ENCODE data around the gene CAPZA1.
A peak's percentile ranks its signal among the peaks of the same experiment; 100 is the strongest.

The CAPZA1 gene

DNA sequence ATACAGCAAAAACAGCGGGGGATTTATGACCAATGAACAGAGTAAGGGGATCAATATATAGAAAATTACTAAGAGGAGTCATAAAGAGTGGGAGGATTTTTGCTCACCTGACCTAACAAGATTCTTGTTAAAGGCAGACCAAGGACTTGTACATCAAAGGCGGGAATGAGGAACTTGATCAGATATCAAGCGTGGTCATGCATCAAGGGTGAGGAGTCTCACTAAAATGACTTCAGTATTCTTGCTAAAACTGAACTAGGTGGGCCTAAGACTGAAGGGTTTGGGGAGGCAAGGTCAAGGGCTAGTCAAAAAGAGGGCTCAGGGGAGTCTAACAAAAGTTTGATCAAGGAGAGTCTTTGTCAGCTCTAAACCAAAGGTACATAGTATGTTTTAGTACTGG is 56.9 kb downstream of the CAPZA1 start:
- no peak for DNase-seq (ENCODE audit: low read depth)

DNA sequence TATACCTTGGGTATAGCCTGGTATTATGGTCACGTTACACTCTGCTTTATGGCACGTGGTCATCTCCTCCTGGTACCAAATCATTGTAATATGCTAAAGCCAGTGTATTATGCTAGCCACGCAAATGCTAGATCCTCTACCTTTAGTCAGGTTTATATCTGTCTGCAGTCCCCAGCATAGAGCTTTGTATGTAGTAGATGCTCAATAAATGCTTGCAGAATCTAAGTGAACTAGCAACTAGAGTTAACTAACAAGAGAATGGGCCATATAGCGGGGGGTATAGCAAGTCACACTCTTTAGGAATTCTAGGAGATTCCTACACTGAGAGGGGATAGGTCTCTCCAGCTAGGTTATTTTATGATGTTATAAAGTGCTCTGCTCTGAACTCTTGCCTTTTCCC is 57.9 kb downstream of the CAPZA1 start:
- no peak for DNase-seq (ENCODE audit: low read depth)

DNA sequence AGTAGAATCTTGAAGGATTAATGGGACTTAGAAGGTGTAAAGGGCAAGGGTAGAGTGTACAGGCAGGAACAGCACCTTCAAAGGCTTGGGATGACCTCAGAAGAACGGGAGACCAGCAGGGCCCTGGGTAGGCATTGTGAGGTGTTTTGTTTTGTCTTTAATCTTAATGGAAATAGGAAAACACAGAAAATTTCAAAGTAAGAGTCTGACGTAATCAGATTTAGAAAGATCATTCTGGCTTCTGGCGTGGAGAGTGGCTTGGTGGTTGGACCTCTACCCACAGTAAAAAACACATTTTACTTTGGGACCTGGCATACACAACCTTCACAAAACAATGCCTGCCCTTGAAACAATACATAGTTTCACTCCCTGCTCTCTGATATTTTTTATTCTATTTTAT is 59.0 kb downstream of the CAPZA1 start:
- DNase-seq (ENCODE audit: low read depth): no peak

DNA sequence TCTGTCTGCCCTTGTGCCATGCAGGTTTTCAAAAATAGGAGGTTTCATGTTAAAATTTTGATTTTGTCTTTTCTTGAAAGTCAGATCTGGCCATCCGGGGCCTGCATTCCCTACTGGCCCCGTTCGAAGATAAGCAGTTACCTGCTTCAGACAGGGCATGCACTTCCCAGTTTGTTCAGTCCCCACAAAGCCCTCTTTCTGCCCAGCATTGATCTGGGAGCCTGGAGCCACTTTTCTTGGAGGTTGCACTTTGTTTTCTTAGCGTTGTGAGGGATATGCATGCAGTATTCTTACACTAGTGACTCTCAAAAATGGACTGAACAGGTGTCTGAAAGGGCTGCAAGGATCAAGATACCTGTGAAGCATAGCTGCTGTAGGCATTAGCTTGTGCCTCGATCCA is 66.3 kb downstream of the CAPZA1 start:
- DNase-seq (ENCODE audit: low read depth): no peak

DNA sequence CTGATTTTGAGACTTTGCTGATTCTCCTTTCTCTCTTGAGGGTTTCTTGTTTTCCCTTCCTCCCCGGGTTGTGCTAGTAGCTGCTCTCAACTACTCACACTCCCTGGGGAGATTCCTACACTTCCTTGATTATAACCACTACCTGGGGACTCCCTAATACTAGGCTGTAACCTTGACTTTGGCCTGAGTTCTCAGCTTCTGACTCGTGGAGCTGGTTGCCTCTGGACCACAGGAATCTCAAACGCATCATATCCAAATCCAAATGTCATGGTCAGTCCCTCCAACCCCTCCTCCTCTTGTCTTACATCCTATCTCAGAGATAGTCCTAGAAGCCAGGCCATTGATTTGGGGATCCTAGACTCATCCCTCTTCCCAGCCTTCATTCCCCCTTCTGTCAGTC is 66.8 kb downstream of the CAPZA1 start:
- DNase-seq (ENCODE audit: low read depth): no peak

DNA sequence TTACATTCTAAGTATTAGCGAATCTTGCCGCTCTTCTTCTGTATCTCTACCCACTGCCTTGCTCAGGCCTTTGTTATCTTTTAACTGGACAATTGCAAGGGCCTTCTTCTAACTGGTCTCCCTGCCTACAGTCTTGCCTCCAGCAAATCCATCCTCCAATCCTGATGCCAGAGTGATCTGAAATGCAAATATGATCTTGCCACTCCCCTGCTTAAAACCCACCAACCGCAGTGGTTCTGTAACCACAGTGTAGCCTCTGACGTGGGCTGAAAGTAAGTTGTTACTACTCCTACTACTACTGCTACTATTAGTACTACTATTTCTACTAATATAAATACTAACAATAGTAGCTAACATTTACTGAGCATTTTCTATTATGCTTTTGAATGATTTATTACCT is 67.2 kb downstream of the CAPZA1 start:
- DNase-seq (ENCODE audit: low read depth): no peak

DNA sequence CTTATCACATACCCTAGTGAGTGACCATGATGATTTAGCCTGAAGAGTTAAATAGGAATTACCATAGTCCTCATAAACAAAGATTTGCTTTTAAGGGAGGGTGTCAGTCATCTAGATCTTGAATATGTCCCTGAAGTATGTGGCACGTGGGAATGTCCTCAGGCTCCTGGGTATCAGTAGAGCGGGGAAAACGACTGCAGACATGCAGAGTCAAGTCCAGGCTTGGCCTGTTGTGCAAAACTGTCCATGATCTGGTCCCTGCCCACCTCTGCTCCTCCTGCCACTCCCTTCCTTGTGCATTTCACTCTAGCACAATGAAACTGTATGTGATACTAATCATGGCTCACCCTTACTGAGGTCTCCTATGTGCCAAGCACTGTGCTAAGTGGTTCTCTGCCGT is 67.7 kb downstream of the CAPZA1 start:
- DNase-seq (ENCODE audit: low read depth): no peak

DNA sequence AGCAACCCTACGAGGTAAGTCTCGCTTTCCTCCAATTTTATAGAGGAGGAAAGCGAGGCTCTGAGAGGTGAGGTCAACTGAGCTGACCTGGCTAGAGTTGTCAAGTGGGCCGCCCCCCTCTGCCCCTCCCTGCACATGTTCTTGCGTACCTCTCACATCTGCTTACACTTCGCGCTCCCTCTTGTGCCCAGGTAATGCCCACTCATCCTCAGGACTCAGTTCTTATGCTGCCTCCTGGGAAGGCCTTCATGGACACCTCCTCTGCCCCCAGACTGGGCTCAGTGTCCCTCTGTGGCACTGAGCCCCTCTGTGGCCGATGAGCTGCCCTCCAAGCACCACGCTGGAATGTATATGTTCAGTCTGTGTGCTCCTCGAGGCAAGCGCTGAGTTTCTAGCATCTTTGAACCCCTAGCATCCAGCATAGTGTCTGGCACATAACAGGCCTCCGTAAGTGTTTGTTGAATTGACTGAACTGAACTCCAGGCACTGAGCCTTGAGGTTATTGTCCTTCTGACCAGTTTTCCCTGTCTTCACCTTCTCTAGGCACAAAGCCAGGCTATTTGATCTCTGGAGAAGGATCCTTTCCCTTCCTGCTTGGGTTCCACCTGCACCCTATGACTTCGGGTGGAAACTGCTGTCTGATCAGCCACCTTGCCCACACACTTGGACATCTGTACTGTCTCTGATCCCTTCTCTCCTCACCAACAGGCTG is 68.3 kb downstream of the CAPZA1 start:
- DNase-seq (ENCODE audit: low read depth): no peak

DNA sequence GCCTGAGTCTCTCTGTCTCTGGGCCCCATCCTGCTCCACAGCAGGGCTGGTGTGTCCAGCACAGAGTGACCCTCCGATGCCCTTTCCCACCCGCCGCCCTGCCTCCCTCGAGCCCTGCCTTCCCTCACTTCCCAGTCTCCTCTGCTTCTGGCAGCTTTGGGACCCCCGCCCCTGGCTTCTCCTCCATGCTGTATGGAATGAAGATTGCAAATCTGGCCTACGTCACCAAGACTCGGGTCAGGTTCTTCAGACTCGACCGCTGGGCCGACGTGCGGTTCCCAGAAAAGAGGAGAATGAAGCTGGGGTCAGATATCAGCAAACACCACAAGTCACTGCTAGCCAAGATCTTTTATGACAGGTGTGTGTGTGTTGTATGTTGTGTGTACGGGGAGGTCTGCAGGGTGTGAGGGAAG is 69.2 kb downstream of the CAPZA1 start:
- no peak for DNase-seq (ENCODE audit: low read depth)

DNA sequence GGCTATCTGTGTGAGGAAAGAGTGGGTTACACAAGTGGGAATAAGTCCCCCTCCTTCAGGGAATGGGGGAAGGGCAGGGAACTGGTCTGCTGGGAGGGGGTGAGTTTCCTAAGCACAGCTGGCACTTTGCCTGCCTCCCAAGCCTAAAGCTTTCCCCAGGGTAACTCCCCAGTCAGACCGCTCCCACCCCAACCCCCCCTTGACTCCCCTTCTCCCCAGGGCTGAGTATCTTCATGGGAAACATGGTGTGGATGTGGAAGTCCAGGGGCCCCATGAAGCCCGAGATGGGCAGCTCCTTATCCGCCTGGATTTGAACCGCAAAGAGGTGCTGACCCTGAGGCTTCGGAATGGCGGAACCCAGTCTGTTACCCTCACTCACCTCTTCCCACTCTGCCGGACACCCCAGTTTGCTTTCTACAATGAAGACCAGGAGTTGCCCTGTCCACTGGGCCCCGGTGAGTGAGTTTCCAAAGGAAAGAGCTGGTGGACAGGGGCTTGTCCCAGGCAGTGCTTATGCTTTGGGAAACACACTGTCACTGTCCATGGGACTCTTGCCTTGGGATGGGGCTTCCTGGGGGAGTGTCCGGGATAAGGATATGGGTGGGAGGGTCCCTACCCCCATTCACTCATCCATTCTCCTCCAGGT is 69.7 kb downstream of the CAPZA1 start:
- no peak for DNase-seq (ENCODE audit: low read depth)

DNA sequence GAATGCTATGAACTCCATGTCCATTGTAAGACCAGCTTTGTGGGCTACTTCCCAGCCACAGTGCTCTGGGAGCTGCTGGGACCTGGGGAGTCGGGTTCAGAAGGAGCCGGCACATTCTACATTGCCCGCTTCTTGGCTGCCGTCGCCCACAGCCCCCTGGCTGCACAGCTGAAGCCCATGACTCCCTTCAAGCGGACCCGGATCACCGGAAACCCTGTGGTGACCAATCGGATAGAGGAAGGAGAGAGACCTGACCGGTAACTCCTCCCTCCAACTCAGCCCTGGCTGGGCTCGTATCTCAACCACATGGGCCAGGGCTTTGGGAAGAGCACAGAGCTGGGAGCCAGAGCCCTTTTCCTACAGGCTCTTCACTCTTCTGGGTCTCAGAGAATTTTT is 70.2 kb downstream of the CAPZA1 start:
- no peak for DNase-seq (ENCODE audit: low read depth)

DNA sequence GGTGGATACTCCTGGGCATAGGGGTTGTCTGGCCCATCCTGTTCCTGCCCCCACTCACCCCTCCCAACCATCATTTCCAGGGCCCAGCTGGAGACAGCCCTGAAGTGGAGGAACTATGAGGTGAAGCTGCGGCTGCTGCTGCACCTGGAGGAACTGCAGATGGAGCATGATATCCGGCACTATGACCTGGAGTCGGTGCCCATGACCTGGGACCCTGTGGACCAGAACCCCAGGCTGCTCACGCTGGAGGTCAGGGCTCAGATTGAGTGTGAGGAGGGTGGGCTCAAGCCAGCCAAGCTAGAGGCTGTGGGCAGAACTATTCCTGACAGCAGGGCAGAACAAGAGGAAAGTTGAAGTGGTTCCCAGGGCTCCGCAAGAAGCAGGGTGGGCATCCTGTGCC is 73.0 kb downstream of the CAPZA1 start:
- no peak for DNase-seq (ENCODE audit: low read depth)

DNA sequence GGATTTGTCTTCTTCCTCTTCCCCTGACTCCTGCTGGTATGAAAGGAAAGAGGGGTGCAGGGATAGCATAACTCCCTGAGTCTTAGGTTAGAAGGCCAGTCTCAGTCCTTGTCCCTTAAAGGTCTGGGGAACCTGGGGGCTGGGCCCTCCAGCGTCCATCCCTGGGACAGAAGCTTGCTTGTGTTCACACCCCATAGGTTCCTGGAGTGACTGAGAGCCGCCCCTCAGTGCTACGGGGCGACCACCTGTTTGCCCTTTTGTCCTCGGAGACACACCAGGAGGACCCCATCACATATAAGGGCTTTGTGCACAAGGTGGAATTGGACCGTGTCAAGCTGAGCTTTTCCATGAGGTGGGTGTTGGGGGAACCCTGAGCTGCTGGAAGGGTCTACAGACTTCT is 74.2 kb downstream of the CAPZA1 start:
- DNase-seq (ENCODE audit: low read depth): no peak

DNA sequence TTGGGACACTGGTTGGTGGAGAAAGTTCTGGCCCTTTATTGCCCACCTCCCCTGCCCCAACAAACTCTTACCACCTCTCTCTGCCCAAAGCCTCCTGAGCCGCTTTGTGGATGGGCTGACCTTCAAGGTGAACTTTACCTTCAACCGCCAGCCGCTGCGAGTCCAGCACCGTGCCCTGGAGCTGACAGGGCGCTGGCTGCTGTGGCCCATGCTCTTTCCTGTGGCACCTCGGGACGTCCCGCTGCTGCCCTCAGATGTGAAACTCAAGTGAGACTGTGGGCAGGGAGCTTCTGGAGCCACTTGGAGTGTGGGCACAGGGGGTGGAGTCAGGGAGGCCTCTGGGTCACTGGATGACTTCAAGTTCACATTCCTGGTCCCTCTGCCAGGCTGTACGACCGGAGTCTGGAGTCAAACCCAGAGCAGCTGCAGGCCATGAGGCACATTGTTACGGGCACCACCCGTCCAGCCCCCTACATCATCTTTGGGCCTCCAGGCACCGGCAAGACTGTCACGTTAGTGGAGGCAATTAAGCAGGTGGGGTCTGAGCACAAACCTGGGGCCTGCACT is 74.8 kb downstream of the CAPZA1 start:
- DNase-seq (ENCODE audit: low read depth): no peak

DNA sequence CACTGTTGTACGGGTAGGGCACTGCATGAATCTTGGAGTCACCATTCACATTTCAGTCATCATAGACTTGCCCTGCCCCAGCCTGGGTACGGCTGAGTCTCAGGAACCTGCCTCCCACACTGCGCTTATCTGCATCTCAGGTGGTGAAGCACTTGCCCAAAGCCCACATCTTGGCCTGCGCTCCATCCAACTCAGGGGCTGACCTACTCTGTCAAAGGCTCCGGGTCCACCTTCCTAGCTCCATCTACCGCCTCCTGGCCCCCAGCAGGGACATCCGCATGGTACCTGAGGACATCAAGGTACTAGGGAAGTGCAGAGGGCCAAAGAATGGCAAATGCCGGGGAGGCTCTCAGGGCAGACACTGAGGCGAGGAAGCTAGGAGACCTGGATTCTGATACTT is 75.6 kb downstream of the CAPZA1 start:
- DNase-seq (ENCODE audit: low read depth): no peak

DNA sequence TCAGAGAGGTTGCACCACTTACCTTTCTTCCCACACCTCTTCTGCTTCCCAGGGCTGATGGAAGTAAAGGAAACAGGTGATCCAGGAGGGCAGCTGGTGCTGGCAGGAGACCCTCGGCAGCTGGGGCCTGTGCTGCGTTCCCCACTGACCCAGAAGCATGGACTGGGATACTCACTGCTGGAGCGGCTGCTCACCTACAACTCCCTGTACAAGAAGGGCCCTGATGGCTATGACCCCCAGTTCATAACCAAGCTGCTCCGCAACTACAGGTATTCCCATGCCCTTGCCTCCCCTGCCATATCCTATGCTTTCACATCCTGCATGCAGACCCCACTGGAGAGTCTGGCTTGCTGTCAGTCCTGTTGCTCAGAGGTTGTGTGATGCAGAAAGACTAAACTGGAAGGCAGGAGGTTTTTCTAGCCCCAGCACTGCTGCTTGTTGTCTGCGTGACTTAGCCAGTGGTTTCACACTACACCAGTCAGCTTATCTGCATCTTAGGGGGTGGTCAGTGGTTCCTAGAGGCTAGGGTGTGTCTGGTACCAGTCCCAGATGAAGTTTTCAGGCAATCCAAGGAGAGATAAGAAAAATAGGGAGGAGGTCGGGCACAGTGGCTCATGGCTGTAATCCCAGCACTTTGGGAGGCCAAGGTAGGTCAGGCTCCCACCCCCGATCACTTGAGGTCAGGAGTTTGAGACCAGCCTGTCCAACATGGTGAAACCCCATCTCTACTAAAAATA is 77.1 kb downstream of the CAPZA1 start:
- DNase-seq (ENCODE audit: low read depth): no peak

DNA sequence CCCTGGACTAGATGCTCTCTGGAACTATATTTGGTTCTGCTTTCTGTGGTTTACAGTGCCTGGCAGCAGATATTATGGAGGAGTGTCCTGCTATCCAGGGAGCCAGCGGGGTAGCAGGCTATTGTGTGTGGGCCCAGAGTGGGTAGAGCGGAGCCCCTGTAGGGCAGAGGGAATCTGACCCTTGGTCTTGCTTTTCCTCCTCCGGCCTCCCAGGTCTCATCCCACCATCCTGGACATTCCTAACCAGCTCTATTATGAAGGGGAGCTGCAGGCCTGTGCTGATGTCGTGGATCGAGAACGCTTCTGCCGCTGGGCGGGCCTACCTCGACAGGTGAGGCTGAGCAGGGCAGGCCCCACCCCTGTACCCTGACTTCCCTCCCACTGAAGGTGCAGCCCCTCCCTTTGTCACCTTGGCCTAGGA is 78.2 kb downstream of the CAPZA1 start:
- no peak for DNase-seq (ENCODE audit: low read depth)

DNA sequence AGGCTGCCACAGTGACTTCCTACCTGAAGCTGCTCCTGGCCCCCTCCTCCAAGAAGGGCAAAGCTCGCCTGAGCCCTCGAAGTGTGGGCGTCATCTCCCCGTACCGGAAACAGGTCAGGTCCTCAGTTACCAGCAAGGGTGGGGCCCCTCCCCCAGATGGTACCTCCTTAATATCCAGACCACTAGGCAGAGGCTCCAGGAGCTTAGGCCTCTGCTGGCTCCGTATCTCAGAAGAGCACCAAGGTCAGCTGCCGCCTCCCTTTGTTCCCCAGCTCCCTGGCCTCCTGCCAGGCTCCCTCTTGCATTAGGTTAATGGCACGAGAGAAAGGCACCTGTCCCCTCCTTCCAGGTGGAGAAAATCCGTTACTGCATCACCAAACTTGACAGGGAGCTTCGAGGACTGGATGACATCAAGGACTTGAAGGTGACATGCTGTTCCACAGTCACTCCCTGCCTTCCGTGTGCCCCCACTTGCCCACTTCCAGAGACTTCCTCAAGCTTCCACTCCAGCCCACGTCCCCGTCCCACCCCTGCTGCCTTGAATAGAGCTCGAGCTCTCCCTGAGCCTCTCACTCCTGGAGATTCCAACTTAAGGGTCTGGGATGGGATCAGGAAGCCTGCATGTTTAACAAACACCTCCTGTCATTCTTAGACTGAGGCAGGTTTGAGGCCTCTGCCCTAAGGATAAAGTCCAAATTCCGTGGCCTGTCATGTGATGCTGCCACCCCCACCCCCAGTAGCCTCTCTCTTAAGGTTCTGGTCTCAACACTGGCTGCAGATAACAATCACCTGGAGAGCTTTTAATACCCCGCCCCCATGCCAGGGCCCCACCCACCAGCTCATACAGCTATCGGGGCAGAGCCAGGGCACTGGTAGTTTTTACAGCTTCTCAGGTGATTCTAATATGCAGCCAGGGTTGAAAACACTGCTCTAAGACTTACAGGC is 79.0 kb downstream of the CAPZA1 start:
- no peak for DNase-seq (ENCODE audit: low read depth)

DNA sequence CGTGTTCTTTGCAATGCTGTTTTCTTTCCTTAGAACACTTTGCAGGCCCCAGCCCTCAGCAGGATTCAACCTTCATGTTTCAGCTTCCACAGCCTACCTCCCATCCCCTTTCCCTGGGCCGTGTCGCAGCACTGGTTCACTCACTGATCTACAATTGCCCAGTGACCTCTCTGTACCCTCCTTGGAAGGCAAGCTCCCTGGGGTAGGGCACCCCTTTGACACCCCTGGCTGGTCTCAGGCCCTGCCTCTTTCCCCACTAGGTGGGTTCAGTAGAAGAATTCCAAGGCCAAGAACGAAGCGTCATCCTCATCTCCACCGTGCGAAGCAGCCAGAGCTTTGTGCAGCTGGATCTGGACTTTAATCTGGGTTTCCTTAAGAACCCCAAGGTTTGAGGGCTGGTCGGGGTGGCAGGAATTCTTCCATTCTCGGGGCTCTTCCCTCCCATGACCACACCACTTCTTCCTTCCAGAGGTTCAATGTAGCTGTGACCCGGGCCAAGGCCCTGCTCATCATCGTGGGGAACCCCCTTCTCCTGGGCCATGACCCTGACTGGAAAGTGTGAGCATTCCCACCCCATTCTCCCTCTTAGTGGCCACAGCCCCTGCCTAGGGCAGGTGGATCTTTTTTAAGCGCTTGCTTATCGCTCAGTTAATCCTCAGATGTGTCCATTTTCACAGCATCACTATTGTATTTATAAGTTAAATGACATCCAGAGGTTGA is 80.0 kb downstream of the CAPZA1 start:
- DNase-seq (ENCODE audit: low read depth): no peak

DNA sequence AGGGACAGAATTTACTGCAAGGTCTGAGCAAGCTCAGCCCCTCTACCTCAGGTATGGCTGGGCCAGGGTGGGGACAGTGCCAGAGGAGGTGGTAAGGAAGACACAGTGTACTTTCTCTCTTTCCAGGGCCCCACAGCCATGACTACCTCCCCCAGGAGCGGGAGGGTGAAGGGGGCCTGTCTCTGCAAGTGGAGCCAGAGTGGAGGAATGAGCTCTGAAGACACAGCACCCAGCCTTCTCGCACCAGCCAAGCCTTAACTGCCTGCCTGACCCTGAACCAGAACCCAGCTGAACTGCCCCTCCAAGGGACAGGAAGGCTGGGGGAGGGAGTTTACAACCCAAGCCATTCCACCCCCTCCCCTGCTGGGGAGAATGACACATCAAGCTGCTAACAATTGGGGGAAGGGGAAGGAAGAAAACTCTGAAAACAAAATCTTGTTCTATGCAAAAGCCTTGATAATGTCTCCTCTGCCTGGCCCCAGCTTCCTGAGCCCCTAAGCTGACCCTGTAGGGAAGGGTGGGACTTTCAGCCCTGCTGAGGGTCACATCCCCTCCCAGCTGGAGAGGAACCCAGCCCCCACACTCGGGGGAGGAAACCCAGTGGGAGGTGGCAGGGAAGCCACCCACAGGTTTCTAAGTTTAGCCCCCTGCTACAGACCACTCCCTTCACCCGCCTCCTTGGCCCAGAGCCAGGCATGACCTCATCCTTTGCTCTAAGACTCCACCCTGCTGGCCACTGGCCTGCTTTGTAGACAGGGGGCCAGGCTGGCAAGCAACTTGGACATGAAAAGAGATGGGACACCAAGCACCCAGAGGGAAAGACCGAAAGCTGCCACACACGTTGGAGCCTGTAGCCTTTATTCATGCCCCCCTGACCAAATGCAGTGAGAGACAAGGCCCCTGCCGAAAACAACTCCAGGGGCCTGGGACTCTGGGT is 80.9 kb downstream of the CAPZA1 start:
- DNase-seq (ENCODE audit: low read depth): peak; percentile 48

Data from activated T-cell treated with anti-CD3 and anti-CD28 coated beads for 24 hours (primary cell).